ENCODE measurements around the gene DNAI1.

GRCh38 chr9:34562135-34562745, 103.6 kb downstream of the DNAI1 start:
- TF ChIP-seq, protein P1, sequence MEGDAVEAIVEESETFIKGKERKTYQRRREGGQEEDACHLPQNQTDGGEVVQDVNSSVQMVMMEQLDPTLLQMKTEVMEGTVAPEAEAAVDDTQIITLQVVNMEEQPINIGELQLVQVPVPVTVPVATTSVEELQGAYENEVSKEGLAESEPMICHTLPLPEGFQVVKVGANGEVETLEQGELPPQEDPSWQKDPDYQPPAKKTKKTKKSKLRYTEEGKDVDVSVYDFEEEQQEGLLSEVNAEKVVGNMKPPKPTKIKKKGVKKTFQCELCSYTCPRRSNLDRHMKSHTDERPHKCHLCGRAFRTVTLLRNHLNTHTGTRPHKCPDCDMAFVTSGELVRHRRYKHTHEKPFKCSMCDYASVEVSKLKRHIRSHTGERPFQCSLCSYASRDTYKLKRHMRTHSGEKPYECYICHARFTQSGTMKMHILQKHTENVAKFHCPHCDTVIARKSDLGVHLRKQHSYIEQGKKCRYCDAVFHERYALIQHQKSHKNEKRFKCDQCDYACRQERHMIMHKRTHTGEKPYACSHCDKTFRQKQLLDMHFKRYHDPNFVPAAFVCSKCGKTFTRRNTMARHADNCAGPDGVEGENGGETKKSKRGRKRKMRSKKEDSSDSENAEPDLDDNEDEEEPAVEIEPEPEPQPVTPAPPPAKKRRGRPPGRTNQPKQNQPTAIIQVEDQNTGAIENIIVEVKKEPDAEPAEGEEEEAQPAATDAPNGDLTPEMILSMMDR (conservative IDR thresholded peaks at IDR 0.05; ENCODE audit: low read depth, low read length), result peak; percentile 69
- TF ChIP-seq EZH2 (IDR thresholded peaks at IDR 0.05; ENCODE audit: low read length, unreplicated experiment), result no peak

Data from PC-3 (cell line).